Islet precursor cell (in vitro differentiated cells): ENCODE results near the gene AK5.
"Not testable (repeated sequence)": the region's sequence is repeated elsewhere in the genome, so short reads cannot be mapped to it uniquely, and the experiment has no call there.

ENCODE experiments used
- DNase-seq: peaks from one replicate; pipeline ENCODE4 v3.0.0-alpha.2; 2018

Gene AK5

GRCh38 chr1:77513839-77514763, 232.3 kb downstream of the AK5 start:
- peak; percentile 84 for DNase-seq

- peak; percentile 94 for DNase-seq
These were observed 233.3 kb downstream of the AK5 start for GRCh38 chr1:77514921-77515776.

- DNase-seq, result no peak
These were observed 234.3 kb downstream of the AK5 start for GRCh38 chr1:77516106-77516505.

GRCh38 chr1:77524038-77524437, 242.2 kb downstream of the AK5 start:
- no peak for DNase-seq

- not testable (repeated sequence) for DNase-seq
These were observed 249.3 kb downstream of the AK5 start for GRCh38 chr1:77531149-77531548.

- not testable (repeated sequence) for DNase-seq
These were observed 249.9 kb downstream of the AK5 start for GRCh38 chr1:77531596-77532280.

GRCh38 chr1:77532641-77533040, 250.8 kb downstream of the AK5 start:
- DNase-seq, result no peak

GRCh38 chr1:77533660-77534305, 252.0 kb downstream of the AK5 start:
- peak; percentile 68 for DNase-seq

- DNase-seq, result no peak
These were observed 252.6 kb downstream of the AK5 start for GRCh38 chr1:77534456-77534855.

GRCh38 chr1:77536813-77537212, 255.0 kb downstream of the AK5 start:
- DNase-seq, result no peak

- no peak for DNase-seq
These were observed 257.2 kb downstream of the AK5 start for GRCh38 chr1:77538956-77539518.

- peak; percentile 63 for DNase-seq
These were observed 257.8 kb downstream of the AK5 start for GRCh38 chr1:77539519-77540142.

GRCh38 chr1:77540501-77541161, 258.8 kb downstream of the AK5 start:
- DNase-seq, result peak; percentile 52

GRCh38 chr1:77541162-77541545, 259.3 kb downstream of the AK5 start:
- peak; percentile 22 for DNase-seq

GRCh38 chr1:77542813-77543420, 261.1 kb downstream of the AK5 start:
- DNase-seq, result no peak

GRCh38 chr1:77543822-77544448, 262.1 kb downstream of the AK5 start:
- peak; percentile 21 for DNase-seq

GRCh38 chr1:77544845-77545244, 263.0 kb downstream of the AK5 start:
- DNase-seq, result no peak

- no peak for DNase-seq
These were observed 264.2 kb downstream of the AK5 start for GRCh38 chr1:77545970-77546369.

GRCh38 chr1:77546890-77547289, 265.1 kb downstream of the AK5 start:
- no peak for DNase-seq

GRCh38 chr1:77548285-77548684, 266.5 kb downstream of the AK5 start:
- DNase-seq, result no peak
